Nephron (organoid): ENCODE results near the gene MNX1.

Experiments used
- H3K27ac Mint-ChIP-seq, 3 experiments: 2 replicates each; pipeline ENCODE4 v1.8.0; 2020; ENCODE audit warnings: mixed read lengths in 3 of 3, mild to moderate bottlenecking in 2 of 3, moderate library complexity in 1 of 3
- H3K27me3 Mint-ChIP-seq: 2 replicates; pipeline ENCODE4 v1.8.0; 2021; ENCODE audit warnings: low read depth, mild to moderate bottlenecking, moderate library complexity, mixed read lengths
- H3K36me3 Mint-ChIP-seq: 2 replicates; pipeline ENCODE4 v1.8.0; 2020; ENCODE audit warnings: low read depth, mixed read lengths
- H3K4me1 Mint-ChIP-seq: 2 replicates; pipeline ENCODE4 v1.8.0; 2020; ENCODE audit warnings: mixed read lengths
- H3K4me3 Mint-ChIP-seq, 3 experiments: 2 replicates each; pipeline ENCODE4 v1.8.0; 2020; ENCODE audit warnings: mild to moderate bottlenecking in 3 of 3, mixed read lengths in 3 of 3, moderate library complexity in 2 of 3
- H3K9me3 Mint-ChIP-seq: 2 replicates; pipeline ENCODE4 v1.8.0; 2020; ENCODE audit warnings: mixed read lengths
- TF ChIP-seq, protein P1 (sequence below), 3 experiments: fragments of 200-600 bp; sonication (generic); IDR thresholded peaks; one replicate each; pipeline ENCODE4 v1.5.0; 2021; ENCODE audit warnings: antibody characterized with exemption in 3 of 3; ENCODE audit not compliant: unreplicated experiment in 3 of 3

The MNX1 gene

GRCh38 chr7:157010588-157011332, at the start of gene MNX1:
Gene MNX1 (minus strand): TSS chr7:157010663. CDS start chr7:157010350, 313 bp downstream.
- H3K36me3 Mint-ChIP-seq = no peaks in the 10 kb centered on the region
- no peaks in the 10 kb centered on the region for H3K9me3 Mint-ChIP-seq
- H3K4me1 Mint-ChIP-seq = no peaks in the 10 kb centered on the region
- no peak within 1 kb of the TSS for H3K27ac Mint-ChIP-seq
- H3K27me3 Mint-ChIP-seq = peaks cover 89% of the 10 kb centered on the region
- H3K4me3 Mint-ChIP-seq = peak within 1 kb of the TSS; percentile 67 to 77 (median 77)
- TF ChIP-seq, protein P1, sequence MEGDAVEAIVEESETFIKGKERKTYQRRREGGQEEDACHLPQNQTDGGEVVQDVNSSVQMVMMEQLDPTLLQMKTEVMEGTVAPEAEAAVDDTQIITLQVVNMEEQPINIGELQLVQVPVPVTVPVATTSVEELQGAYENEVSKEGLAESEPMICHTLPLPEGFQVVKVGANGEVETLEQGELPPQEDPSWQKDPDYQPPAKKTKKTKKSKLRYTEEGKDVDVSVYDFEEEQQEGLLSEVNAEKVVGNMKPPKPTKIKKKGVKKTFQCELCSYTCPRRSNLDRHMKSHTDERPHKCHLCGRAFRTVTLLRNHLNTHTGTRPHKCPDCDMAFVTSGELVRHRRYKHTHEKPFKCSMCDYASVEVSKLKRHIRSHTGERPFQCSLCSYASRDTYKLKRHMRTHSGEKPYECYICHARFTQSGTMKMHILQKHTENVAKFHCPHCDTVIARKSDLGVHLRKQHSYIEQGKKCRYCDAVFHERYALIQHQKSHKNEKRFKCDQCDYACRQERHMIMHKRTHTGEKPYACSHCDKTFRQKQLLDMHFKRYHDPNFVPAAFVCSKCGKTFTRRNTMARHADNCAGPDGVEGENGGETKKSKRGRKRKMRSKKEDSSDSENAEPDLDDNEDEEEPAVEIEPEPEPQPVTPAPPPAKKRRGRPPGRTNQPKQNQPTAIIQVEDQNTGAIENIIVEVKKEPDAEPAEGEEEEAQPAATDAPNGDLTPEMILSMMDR (IDR thresholded peaks at IDR 0.05; ENCODE audit: unreplicated experiment in 3 of 3) = no peak

DNA sequence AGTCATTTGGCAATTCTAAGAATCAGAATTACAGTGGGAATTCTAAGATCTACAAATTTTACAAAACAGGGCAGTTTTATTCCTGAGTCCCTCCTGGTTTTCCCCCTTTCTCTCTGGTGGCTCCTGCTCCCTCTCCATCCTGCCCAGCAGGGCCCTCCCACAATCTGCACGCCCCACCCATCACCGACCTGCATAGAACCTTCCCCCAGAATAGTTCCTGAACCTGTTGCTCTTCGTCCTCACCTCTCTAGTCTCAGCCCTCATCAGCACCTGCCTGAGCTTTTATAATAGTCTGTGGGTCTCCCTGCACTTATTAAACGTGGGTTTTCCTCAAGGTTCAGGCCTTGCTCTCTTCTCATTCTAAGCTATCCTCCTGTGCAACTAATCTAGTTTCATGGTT, 49.1 kb upstream of the MNX1 start:
- Mint-ChIP-seq H3K36me3 (no peaks in the 10 kb centered on the region), H3K4me1 (no peaks in the 10 kb centered on the region), H3K9me3 (peaks cover 15% of the 10 kb centered on the region), H3K27me3 (peaks cover 14% of the 10 kb centered on the region), H3K27ac (no peak overlapping the region), H3K4me3 (no peak overlapping the region)
- TF ChIP-seq, protein P1 (IDR thresholded peaks at IDR 0.05; ENCODE audit: unreplicated experiment in 3 of 3) = no peak

DNA sequence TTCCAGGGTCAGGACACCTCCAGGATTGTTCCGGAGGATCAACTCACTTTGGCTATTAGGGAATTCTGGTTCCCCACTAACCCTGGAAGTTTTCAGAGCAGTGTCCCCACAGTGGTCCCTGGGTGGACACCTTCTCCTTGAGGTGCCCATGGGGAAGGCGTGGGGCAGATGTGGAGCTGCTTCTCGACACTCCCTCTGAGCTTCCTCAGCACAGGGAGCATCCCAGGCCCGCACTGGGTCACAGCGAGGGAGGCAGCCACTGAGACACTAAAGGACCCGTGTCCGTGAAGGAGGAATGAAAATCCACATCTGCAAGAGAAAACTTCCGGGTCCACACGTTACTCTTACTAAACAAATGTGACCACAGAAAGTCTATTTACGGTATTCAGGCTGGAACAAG, 48.2 kb upstream of the MNX1 start:
- TF ChIP-seq, protein P1 (IDR thresholded peaks at IDR 0.05; ENCODE audit: unreplicated experiment in 3 of 3) = no peak
- no peaks in the 10 kb centered on the region for H3K36me3 Mint-ChIP-seq
- H3K27ac Mint-ChIP-seq = no peak overlapping the region
- peaks cover 18% of the 10 kb centered on the region for H3K9me3 Mint-ChIP-seq
- H3K4me3 Mint-ChIP-seq = no peak overlapping the region
- peaks cover 18% of the 10 kb centered on the region for H3K27me3 Mint-ChIP-seq
- H3K4me1 Mint-ChIP-seq = no peaks in the 10 kb centered on the region

DNA sequence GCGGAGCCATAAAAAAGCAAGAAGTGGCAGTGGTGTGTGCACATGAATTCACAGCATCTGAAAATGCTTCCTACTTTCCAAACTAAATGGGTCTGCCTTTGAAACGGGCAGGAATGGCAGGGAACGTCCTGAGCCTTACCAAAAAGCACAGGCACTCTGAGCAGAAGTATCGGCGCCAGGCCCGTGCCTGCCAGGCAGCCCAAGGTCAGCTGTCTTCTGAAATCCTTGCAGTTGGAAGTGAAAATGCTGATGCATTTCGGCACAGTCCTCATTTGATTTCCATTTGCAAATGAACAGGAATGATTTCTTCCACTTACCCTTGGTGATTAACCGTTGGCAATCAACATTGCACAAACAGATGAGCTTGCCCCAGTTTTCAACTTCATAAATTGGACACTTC, 47.6 kb upstream of the MNX1 start:
- Mint-ChIP-seq H3K4me3 (no peak overlapping the region), H3K4me1 (no peaks in the 10 kb centered on the region), H3K36me3 (no peaks in the 10 kb centered on the region), H3K9me3 (peaks cover 19% of the 10 kb centered on the region), H3K27ac (no peak overlapping the region), H3K27me3 (peaks cover 24% of the 10 kb centered on the region)
- TF ChIP-seq, protein P1 (IDR thresholded peaks at IDR 0.05; ENCODE audit: unreplicated experiment in 3 of 3) = no peak

DNA sequence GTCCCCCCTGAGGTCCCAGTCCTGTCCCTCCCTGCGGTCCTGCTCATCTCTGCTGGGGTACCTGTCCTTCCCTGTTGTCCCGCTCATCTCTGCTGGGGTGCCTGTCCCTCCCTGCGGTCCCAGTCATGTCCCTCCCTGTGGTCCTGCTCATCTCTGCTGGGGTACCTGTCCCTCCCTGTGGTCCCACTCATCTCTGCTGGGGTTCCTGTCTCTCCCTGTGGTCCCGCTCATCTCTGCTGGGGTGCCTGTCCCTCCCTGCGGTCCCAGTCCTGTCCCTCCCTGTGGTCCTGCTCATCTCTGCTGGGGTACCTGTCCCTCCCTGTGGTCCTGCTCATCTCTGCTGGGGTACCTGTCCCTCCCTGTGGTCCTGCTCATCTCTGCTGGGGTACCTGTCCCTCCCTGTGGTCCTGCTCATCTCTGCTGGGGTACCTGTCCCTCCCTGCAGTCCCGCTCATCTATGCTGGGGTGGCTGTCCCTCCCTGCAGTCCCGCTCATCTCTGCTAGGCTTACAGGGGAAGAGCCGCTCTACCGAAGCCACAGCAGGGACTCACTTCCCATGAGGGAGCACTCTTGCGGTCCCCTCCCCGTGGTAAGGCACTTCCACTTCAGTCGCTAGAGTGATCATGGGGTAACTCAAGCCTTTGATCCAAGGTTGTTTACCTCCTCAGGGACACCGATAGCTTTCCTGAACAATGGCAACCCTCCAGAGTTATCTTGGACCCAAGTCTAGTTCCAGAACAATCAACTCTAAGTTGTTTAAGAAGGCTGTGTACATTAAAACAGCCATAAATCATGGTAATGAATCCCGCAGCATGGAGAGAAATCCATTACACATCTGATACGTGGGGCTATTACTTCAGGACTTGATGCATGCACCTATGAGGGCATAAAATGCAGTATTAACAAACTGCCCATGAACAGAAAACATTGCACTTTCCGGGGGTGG, 46.8 kb upstream of the MNX1 start:
- Mint-ChIP-seq H3K27me3 (peaks cover 26% of the 10 kb centered on the region), H3K9me3 (peaks cover 17% of the 10 kb centered on the region), H3K4me3 (no peak overlapping the region), H3K4me1 (no peaks in the 10 kb centered on the region), H3K36me3 (no peaks in the 10 kb centered on the region), H3K27ac (no peak overlapping the region)
- TF ChIP-seq, protein P1 (IDR thresholded peaks at IDR 0.05; ENCODE audit: unreplicated experiment in 3 of 3) = no peak
